Stomach smooth muscle (tissue), 2 donors: ENCODE data around the gene NACA.
A peak's percentile ranks its signal among the peaks of the same experiment; 100 is the strongest.
"Not testable (repeated sequence)": the region's sequence is repeated elsewhere in the genome, so short reads cannot be mapped to it uniquely, and the experiment has no call there.

Source experiments
- H3K27ac ChIP-seq: one replicate; pipeline ENCODE4 v1.7.0; 2013; ENCODE audit warnings: mild to moderate bottlenecking, low read length, inconsistent platforms
- H3K27me3 ChIP-seq, 2 donors: one replicate each; pipeline ENCODE4 v1.7.0; 2013; ENCODE audit warnings: low read length in 2 of 2; ENCODE audit not compliant: insufficient read depth in 2 of 2, control insufficient read depth in 1 of 2
- H3K36me3 ChIP-seq, 2 donors: one replicate each; pipeline ENCODE4 v1.7.0; 2013; ENCODE audit warnings: low read length in 2 of 2; ENCODE audit not compliant: control insufficient read depth in 2 of 2, insufficient read depth in 2 of 2
- H3K4me1 ChIP-seq: one replicate; pipeline ENCODE4 v1.7.0; 2013; ENCODE audit warnings: low read length; ENCODE audit not compliant: control insufficient read depth, insufficient read depth
- H3K4me3 ChIP-seq, 2 donors: one replicate each; pipeline ENCODE4 v1.7.0; 2013; ENCODE audit warnings: low read length in 2 of 2
- H3K9ac ChIP-seq, 2 donors: one replicate each; pipeline ENCODE4 v1.7.0; 2013; ENCODE audit warnings: low read length in 2 of 2, mild to moderate bottlenecking in 1 of 2
- H3K9me3 ChIP-seq, 2 donors: one replicate each; pipeline ENCODE4 v1.7.0; 2013; ENCODE audit warnings: low read length in 2 of 2; ENCODE audit not compliant: control insufficient read depth in 2 of 2
- donor health status: healthy.
- donor health status: Pancreatic carcinoma.

The NACA gene

DNA sequence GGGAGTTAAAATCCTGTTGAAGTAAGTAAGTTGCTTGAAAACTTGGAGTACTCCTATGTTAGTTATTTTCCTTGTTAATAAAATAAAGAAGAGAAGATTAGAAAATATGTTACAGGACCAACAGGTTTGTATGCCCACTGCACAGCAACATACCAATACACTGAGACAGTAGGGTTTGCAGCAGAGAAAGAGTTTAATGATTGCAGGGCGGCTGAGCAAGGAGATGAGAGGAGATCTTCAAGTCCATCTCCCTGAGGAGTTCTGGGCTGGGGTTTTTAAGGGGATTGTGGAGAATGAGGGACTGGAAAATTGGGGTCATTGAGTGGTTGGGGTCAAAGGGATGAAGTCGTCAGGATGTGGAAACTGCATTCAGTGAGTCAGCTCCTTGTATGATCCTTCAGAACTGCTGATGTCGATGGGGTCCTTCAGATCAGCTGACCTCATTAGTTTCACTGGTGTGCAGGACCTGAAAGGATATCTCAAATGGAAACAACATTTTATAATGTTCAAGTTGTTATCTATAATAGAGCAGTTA lies 33.7 kb upstream of the NACA start:
- Histone ChIP-seq H3K27ac (no peak overlapping the region), H3K27me3 (no peaks in the 10 kb centered on the region), H3K9ac (no peak overlapping the region), H3K4me1 (no peaks in the 10 kb centered on the region), H3K9me3 (peaks cover 0 to 2% of the 10 kb centered on the region in 2 donors), H3K4me3 (no peak overlapping the region), H3K36me3 (no peaks in the 10 kb centered on the region)

DNA sequence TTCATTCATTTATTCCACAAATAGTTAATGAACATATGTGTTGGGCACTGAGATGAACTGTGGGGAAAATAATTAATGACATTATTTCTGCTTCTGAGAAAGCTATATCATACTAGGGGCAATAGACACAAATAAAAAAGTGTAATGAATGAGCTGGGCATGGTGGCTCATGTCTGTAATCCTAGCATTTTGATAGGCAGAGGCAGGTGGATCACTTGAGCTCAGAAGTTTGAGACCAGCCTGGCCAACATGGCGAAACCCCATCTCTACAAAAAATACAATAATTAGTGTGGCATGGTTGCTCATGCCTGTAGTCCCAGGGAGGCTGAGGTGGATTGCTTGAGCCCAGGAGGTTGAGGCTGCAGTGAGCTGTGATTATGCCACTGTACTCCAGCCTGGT lies 32.9 kb upstream of the NACA start:
- not testable (repeated sequence) for H3K9me3 ChIP-seq, H3K36me3 ChIP-seq, H3K27ac ChIP-seq, H3K4me3 ChIP-seq, H3K4me1 ChIP-seq, H3K27me3 ChIP-seq, H3K9ac ChIP-seq

DNA sequence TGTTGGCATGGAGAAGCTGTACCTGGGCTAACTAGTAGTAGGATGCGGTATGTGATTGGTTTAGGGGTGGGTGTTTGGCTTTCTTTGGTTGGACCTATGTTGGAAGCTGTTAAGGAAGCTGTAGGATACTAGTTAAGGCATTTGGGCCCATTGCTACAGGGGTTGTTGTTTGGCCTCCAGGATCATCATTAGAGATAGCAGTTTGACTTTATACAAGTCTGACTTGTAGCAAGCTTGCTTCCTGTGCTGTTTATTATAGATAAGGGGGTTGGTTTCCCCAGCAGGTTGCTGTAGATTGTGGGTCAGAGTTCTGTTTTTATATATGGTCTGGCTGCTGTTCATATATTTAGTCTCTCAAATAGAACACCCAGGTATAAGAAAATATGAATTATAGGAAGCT lies 28.5 kb upstream of the NACA start:
- Histone ChIP-seq H3K27me3 (no peaks in the 10 kb centered on the region), H3K9me3 (no peaks in the 10 kb centered on the region), H3K4me3 (no peak overlapping the region), H3K9ac (no peak overlapping the region), H3K4me1 (peaks cover 5% of the 10 kb centered on the region), H3K27ac (no peak overlapping the region), H3K36me3 (no peaks in the 10 kb centered on the region)

DNA sequence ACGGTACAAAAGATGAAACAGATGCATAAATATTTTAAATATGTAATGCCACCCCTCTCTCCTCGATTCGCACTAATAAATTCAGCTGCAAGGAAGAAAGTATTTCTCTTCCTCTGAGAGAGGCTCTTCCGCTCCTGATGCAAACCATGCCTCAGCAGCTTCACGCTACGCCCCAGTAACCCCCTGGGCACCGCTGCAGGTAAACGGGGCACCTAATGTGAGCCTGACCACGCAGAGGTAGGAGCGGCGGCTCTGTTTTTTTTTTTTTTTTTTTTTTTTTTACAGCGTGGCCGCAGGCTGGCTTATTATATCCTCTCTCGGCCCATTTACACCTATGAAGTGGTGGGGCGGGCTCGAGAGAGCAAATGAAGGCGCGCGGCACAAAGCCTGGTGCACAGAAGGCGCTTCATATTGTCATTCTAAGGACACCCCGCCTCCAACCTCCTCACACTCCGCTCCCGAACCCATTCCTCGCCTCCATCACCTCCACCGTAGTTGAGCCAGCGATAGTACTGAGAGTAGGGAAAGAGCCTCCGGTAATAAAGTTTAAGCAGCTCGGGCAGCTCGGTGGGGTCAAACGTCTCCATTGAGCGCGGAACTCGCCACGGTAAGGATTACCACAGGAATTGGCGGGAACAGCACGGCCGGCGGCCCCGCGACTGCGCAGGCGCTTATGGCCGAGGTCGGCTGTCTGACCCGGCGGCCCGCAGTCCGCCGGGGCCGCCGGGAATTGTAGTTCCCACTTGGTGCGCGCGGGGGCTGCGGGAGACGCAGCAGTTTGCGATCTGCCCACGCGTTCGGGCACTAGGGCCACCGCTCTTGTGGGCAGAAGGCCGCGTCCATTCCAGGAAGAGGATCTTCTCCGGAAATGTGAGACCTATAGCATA lies 26.9 kb upstream of the NACA start, which contains the start of gene PRIM1:
Gene PRIM1 (minus strand): TSS at position 612 of the 887 bp plus-strand sequence. CDS start 25 bp downstream, at position 587.
- no peaks in the 10 kb centered on the region for H3K27me3 ChIP-seq
- H3K27ac ChIP-seq, result no peak within 1 kb of the TSS
- H3K4me1 ChIP-seq, result peaks cover 5% of the 10 kb centered on the region
- H3K9me3 ChIP-seq, result no peaks in the 10 kb centered on the region
- no peaks in the 10 kb centered on the region for H3K36me3 ChIP-seq
- H3K4me3 ChIP-seq, result peak within 1 kb of the TSS; percentile 74 to 91
- peak within 1 kb of the TSS; percentile 60 to 68 for H3K9ac ChIP-seq

DNA sequence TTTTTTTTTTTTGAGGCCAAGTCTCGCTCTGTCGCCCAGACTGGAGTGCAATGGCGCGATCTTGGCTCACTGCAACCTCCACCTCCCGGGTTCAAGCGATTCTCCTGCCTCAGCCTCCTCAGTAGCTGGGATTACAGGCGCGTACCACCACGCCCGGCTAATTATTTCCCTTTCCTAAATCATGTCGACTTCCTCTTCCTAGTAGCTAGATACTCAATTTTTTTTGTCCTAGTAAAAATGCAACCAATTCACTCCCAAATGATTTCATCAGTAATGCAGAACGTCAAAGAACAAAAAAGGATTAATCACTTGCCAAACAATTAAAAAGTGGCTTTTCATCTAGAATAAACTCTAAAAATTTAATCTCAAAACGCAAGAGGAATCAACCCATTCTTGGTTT lies 25.5 kb upstream of the NACA start:
- H3K36me3 ChIP-seq, H3K4me3 ChIP-seq, H3K4me1 ChIP-seq, H3K27me3 ChIP-seq, H3K9ac ChIP-seq, H3K27ac ChIP-seq, H3K9me3 ChIP-seq: not testable (repeated sequence)

DNA sequence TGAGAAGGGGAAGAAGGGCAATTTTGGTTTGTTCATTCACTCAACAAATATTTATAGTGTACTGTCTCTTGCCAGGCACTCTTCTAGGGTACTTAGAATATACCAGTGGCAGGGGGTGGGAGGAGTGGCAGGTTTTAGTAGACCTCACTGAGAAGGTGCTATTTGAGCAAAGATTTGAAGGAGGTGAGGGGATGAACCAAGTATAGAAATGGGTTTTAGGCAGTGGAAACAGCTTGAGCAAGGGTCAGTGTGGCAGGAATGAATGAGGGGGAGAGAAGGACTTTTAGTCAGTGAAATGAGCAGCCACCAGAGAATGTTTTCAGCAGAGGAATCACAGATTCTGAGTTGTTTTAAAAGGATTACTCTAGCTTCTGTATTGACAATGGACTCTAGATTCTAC lies 24.8 kb upstream of the NACA start:
- no peak overlapping the region for H3K27ac ChIP-seq

DNA sequence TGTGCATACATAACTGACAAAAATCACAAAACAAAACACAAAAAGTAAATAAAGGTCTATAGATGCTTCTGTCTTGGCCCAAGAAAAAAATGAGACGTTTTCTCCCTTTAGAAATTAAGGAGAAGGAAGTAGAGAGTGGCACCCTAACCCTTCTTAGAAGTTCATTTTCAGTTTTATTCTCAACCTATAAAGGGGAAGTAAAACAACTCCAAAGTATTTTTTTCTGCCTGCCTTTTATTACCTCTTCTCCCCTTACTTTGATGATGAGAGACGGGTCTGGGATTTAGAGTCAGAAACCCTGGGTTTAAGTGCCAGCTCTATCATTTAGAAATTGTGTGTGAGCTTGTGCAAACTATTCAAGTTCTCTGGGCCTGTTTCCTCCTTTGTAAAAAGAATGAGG lies 24.3 kb upstream of the NACA start:
- H3K9me3 ChIP-seq, result no peaks in the 10 kb centered on the region
- no peak overlapping the region for H3K9ac ChIP-seq
- peaks cover 0 to 4% of the 10 kb centered on the region in 2 donors for H3K36me3 ChIP-seq
- peaks cover 5% of the 10 kb centered on the region for H3K4me1 ChIP-seq
- H3K27ac ChIP-seq, result no peak overlapping the region
- no peaks in the 10 kb centered on the region for H3K27me3 ChIP-seq
- no peak overlapping the region for H3K4me3 ChIP-seq

More for the DNA sequence above, 24.8 kb upstream of the NACA start:
- Histone ChIP-seq H3K27me3 (no peaks in the 10 kb centered on the region), H3K4me1 (peaks cover 5% of the 10 kb centered on the region), H3K4me3 (no peak overlapping the region), H3K36me3 (peaks cover 0 to 4% of the 10 kb centered on the region in 2 donors), H3K9ac (no peak overlapping the region), H3K9me3 (no peaks in the 10 kb centered on the region)

DNA sequence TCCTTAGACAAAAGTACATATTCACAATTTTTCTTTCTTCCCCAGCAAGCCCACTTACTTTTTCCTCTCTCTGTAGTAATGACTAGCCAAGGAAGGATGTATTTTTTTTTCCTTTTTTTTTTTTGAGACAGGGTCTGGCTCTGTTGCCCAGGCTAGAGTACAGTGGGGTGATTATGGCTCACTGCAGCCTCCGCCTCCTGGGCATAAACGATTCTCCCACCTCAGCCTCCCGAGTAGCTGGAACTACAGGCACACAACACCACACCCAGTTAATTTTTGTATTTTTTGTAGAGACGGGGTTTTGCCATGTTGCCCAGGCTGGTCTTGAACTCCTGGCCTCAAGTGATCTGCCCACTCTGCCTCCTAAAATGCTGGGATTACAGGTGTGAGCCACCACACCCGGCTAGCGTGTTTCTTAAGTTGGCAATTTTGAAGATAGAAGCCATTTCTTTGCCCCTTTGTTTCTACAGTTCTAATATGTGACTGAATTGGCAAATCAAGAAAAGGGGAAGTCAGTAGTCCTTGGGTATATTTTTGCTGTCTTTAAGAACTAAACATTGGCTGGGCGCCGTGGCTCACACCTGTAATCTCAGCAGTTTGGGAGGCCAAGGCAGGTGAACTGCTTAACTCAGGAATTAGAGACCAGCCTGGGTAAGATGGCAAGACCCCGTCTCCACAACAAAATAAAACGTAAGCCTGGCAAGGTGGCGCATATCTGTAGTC lies 3.2 kb upstream of the NACA start:
- Histone ChIP-seq H3K4me3 (no peak overlapping the region), H3K27ac (no peak overlapping the region)

DNA sequence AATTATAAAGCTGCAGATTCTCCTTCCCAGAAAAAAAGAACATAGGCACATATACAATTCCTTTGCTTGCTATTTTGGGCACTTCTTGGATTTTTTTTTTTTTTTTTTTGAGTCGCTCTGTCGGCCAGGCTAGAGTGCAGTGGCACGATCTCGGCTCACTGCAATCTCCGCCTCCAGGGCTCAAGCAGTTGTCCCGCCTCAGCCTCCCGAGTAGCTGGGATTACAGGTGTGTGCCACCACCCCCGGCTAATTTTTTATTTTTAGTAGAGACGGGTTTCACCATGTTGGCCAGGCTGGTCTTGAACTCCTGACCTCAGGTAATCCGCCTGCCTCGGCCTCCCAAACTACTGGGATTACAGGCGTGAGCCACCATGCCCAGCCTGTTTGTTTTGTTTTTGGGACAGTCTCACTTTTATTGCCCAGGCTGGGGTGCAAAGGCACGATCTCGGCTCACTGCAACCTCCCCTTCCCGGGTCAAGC lies 1.1 kb upstream of the NACA start:
- Histone ChIP-seq H3K9ac (peak overlapping the region in 1 of 2 donors; percentile 99), H3K4me3 (peak overlapping the region; percentile 90 to 100), H3K4me1 (peaks cover 23% of the 10 kb centered on the region), H3K27ac (peak overlapping the region; percentile 89)
- H3K27me3 ChIP-seq, H3K36me3 ChIP-seq, H3K9me3 ChIP-seq: not testable (repeated sequence)

More for the DNA sequence above, 3.2 kb upstream of the NACA start:
- H3K36me3 ChIP-seq, result peaks cover 0 to 2% of the 10 kb centered on the region in 2 donors
- no peaks in the 10 kb centered on the region for H3K27me3 ChIP-seq
- H3K4me1 ChIP-seq, result peaks cover 7% of the 10 kb centered on the region
- no peak overlapping the region for H3K9ac ChIP-seq
- no peaks in the 10 kb centered on the region for H3K9me3 ChIP-seq

DNA sequence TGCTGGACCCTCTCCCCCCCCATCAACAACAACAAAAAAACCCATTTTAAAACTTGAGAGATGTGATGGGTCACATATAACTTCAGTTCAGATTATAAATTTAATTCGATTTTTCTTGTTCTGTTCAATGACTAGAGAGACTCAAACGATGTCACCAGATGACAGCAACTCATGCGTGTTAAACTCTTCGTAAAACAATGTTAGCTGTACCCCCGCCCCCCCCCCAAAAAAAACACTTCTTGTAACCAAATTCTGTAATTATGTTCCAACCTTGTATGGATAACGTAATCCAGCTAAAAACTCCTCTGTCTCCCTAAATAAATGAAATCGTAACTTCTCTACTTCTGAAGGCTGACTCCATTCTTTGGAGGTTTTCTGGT lies 614 bp upstream of the NACA start:
- Histone ChIP-seq H3K27ac (peak overlapping the region; percentile 89), H3K4me1 (peaks cover 28% of the 10 kb centered on the region), H3K27me3 (no peaks in the 10 kb centered on the region), H3K9ac (peak overlapping the region; percentile 83 to 99), H3K4me3 (peak overlapping the region; percentile 90 to 100), H3K36me3 (peaks cover 6 to 11% of the 10 kb centered on the region in 2 donors), H3K9me3 (no peaks in the 10 kb centered on the region)
